DND-41 (cell line): ENCODE results near the gene ZSWIM5.

Experiments used
- ATAC-seq: fragments of 200-7000 bp; cut with Tn5 transposase; 3 replicates; pipeline ENCODE4 v1.9.1; 2021; ENCODE audit warnings: low read depth; ENCODE audit not compliant: insufficient read depth
- DNase-seq: peaks from one replicate; pipeline ENCODE4 v3.0.0-alpha.2; 2020
- H2AFZ ChIP-seq: 2 replicates; pipeline ENCODE4 v1.6.0; 2012; ENCODE audit warnings: low read depth, low read length
- H3K27ac ChIP-seq: 2 replicates; pipeline ENCODE4 v1.5.1; 2012; ENCODE audit warnings: low read length, inconsistent platforms
- H3K27me3 ChIP-seq: fragments of 200-600 bp; sonication (generic); 2 replicates; pipeline ENCODE4 v1.6.0; 2012; ENCODE audit warnings: low read length, mild to moderate bottlenecking, inconsistent platforms; ENCODE audit not compliant: insufficient read depth, poor library complexity
- H3K36me3 ChIP-seq: 2 replicates; pipeline ENCODE4 v1.5.1; 2012; ENCODE audit warnings: low read length, inconsistent platforms; ENCODE audit not compliant: insufficient read depth
- H3K4me1 ChIP-seq: 2 replicates; pipeline ENCODE4 v1.5.1; 2012; ENCODE audit warnings: mild to moderate bottlenecking, low read length; ENCODE audit not compliant: insufficient read depth
- H3K4me2 ChIP-seq: 2 replicates; pipeline ENCODE4 v1.6.0; 2012; ENCODE audit warnings: mild to moderate bottlenecking, moderate library complexity, low read length, inconsistent platforms; ENCODE audit not compliant: insufficient read depth
- H3K4me3 ChIP-seq, 2 experiments: fragments of 200-600 bp in 1 of 2; shearing (Covaris generic) in 1 of 2; 2 replicates each; pipeline ENCODE4 v1.5.1; 2012 to 2016; ENCODE audit warnings: inconsistent platforms in 2 of 2, low read length in 2 of 2, mild to moderate bottlenecking in 2 of 2, low read depth in 1 of 2, moderate library complexity in 1 of 2
- H3K79me2 ChIP-seq: 2 replicates; pipeline ENCODE4 v1.6.0; 2012; ENCODE audit warnings: low read length, inconsistent platforms; ENCODE audit not compliant: insufficient read depth
- H3K9ac ChIP-seq: 2 replicates; pipeline ENCODE4 v1.6.0; 2012; ENCODE audit warnings: low read depth, mild to moderate bottlenecking, inconsistent platforms, low read length, moderate library complexity
- H3K9me3 ChIP-seq: 2 replicates; pipeline ENCODE4 v1.5.1; 2012; ENCODE audit warnings: low read length, moderate library complexity, mild to moderate bottlenecking, inconsistent platforms; ENCODE audit not compliant: insufficient read depth, severe bottlenecking
- H4K20me1 ChIP-seq: 2 replicates; pipeline ENCODE4 v1.6.0; 2012; ENCODE audit warnings: low read length; ENCODE audit not compliant: insufficient read depth
- EZH2 ChIP-seq: IDR thresholded peaks from 3 replicates; pipeline ENCODE4 v1.6.1; 2012; ENCODE audit warnings: borderline replicate concordance, low read depth, mild to moderate bottlenecking, moderate library complexity, low read length, inconsistent platforms; ENCODE audit not compliant: severe bottlenecking
- TF ChIP-seq, protein P1 (sequence below): IDR thresholded peaks from 2 replicates; pipeline ENCODE4 v1.5.1; 2012; ENCODE audit warnings: borderline replicate concordance, low read length, moderate library complexity, mild to moderate bottlenecking; ENCODE audit not compliant: poor library complexity, severe bottlenecking; ENCODE audit errors: extremely low read depth

Gene ZSWIM5

DNA sequence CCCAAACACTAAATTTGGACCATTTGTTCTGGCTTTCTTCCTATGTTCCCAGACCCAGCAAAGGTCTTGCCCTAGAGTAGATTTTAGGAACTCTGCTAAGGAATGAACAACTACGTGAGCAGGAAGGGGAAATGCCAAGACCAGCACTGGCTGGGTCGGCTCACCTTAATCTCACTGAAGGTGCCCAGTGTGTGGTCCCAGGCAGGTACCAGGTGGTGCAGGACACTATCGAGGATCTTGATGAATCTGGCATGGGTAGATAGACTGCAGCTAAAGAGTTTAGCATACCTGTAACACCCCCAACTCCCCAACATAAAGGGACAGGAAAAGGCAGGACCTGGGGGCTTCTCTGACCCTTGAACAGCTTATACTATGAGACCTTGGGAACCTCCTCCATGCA, 198.3 kb downstream of the ZSWIM5 start:
- ATAC-seq (no peak), DNase-seq (no peak)
- Histone ChIP-seq H3K4me2 (no peak overlapping the region), H4K20me1 (peaks cover 9% of the 10 kb centered on the region; the same call in 1 of the 2 replicates), H2AFZ (no peak overlapping the region), H3K27ac (no peak overlapping the region), H3K27me3 (no peaks in the 10 kb centered on the region), H3K36me3 (peaks cover 63% of the 10 kb centered on the region), H3K9me3 (no peaks in the 10 kb centered on the region), H3K4me3 (no peak overlapping the region), H3K79me2 (peaks cover 21% of the 10 kb centered on the region), H3K9ac (no peak overlapping the region), H3K4me1 (peaks cover 30% of the 10 kb centered on the region)
- TF ChIP-seq, protein P1, sequence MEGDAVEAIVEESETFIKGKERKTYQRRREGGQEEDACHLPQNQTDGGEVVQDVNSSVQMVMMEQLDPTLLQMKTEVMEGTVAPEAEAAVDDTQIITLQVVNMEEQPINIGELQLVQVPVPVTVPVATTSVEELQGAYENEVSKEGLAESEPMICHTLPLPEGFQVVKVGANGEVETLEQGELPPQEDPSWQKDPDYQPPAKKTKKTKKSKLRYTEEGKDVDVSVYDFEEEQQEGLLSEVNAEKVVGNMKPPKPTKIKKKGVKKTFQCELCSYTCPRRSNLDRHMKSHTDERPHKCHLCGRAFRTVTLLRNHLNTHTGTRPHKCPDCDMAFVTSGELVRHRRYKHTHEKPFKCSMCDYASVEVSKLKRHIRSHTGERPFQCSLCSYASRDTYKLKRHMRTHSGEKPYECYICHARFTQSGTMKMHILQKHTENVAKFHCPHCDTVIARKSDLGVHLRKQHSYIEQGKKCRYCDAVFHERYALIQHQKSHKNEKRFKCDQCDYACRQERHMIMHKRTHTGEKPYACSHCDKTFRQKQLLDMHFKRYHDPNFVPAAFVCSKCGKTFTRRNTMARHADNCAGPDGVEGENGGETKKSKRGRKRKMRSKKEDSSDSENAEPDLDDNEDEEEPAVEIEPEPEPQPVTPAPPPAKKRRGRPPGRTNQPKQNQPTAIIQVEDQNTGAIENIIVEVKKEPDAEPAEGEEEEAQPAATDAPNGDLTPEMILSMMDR: no peak
- TF ChIP-seq EZH2: no peak

DNA sequence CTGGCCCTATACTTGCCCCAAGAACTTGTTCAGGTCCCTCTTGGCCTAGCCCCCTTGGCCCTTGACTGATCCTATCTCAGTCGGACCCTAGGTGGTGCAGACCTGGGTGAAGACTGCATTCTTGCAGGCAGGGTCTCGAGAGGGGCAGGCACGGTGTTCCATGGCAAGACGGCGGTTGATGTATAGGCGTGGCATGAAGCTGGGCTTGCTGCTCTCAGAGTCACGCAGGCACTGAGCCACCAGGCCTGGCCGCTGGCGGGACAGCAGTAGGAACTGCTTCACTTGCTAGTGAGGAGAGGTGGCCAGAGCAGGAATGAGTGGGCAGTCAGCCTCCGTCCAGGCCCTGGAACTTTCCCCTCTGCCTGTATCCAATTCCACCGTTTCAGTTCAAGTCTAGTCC, 199.1 kb downstream of the ZSWIM5 start:
- TF ChIP-seq EZH2: no peak
- TF ChIP-seq, protein P1: no peak
- H3K4me1 ChIP-seq: peaks cover 22% of the 10 kb centered on the region
- peaks cover 71% of the 10 kb centered on the region for H3K36me3 ChIP-seq
- DNase-seq: no peak
- peaks cover 9% of the 10 kb centered on the region; the same call in 1 of the 2 replicates for H4K20me1 ChIP-seq
- H3K9ac ChIP-seq: no peak overlapping the region
- no peak overlapping the region for H2AFZ ChIP-seq
- no peak overlapping the region for H3K27ac ChIP-seq
- peaks cover 14% of the 10 kb centered on the region for H3K79me2 ChIP-seq
- H3K4me3 ChIP-seq: no peak overlapping the region
- ATAC-seq: no peak
- no peaks in the 10 kb centered on the region for H3K27me3 ChIP-seq
- no peaks in the 10 kb centered on the region for H3K9me3 ChIP-seq
- H3K4me2 ChIP-seq: no peak overlapping the region

DNA sequence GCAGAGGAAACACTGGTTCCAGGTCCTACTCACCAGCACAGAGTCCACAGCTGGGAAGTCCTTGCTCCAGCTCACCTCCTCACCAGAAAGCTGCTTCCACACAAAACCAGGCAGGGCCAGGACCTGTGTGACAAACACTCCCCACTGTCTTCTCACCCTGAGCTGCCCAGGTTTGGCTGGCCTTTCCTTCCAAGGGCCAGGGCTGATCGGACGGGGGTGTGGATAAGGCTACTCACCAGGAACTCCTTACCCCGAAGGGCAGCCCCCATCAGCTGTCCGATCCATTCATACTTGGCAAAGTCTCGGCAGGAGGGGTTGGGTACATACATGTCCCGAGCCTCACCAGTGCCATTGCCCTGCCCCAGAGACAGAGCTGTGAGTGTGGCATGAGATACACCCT, 200.6 kb downstream of the ZSWIM5 start:
- Histone ChIP-seq H3K4me2 (no peak overlapping the region), H3K36me3 (peaks cover 75% of the 10 kb centered on the region)

More for the DNA sequence above, 200.6 kb downstream of the ZSWIM5 start:
- Histone ChIP-seq H3K4me3 (no peak overlapping the region), H3K4me1 (peaks cover 14% of the 10 kb centered on the region), H2AFZ (no peak overlapping the region), H3K27me3 (no peaks in the 10 kb centered on the region), H3K79me2 (peaks cover 10% of the 10 kb centered on the region), H3K9ac (no peak overlapping the region), H3K27ac (no peak overlapping the region), H4K20me1 (peaks cover 9% of the 10 kb centered on the region; the same call in 1 of the 2 replicates), H3K9me3 (no peaks in the 10 kb centered on the region)
- no peak for DNase-seq
- no peak for TF ChIP-seq EZH2
- TF ChIP-seq, protein P1: no peak
- no peak for ATAC-seq
